Mucosa of gallbladder (tissue), 1 donor: Measurements from ENCODE around the gene THSD4. TPM values are rescaled to one million over a fixed set of nuclear protein-coding genes. Genes with fewer than 3 reads are reported as not detected.
A peak's percentile ranks its signal among the peaks of the same experiment; 100 is the strongest.

Experiments used
- DNase-seq: peaks from one replicate; pipeline ENCODE4 v3.0.0-alpha.2; 2020; ENCODE audit warnings: low spot score
- total RNA-seq: library from RNA; stranded (reverse); gene quantifications from one replicate; pipeline ENCODE4 v1.2.1, GENCODE V29; 2021
- donor health status: DM: no; HTN: no; CAD: no.

Gene THSD4
- total RNA-seq, 1 donor from 2014 or later = 71.2 TPM

DNA sequence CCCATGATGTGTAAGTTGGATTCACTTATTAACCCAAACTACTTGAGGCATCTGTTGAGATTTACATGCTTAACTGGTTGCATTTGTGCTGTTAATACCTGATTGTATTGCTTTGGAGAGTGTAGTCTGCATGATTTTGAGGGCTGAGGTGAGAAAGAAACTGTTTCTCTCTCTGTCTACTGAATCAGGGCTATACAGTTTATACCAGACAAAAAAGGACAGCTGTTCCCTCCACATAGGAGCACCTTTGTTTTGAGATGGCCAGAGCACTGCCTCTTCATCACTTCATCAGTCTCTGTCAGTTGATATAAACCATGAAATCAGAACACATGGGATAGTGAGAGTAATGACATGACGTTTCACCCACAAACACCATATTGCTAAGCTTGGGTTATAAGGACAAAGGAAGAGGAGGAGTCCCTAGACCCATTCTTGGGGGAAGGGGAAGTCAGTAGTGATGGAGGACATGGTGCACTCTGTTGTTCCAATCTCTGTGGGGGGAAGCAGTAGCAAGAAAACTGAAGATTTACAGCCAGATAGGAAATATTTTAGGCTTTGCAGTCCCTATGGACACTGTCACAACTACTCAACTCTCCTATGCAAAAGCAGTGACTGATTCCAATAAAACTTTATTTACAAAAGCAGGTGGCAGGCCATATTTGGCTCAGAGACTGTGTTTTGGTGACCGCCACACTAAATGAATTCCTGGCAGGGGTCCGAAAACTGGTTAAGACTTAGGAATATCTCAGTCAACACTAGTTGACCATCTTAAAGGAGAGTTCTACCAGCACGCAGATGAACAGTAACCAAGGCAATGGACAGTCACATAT is 571.2 kb downstream of the THSD4 start:
- DNase-seq = no peak

DNA sequence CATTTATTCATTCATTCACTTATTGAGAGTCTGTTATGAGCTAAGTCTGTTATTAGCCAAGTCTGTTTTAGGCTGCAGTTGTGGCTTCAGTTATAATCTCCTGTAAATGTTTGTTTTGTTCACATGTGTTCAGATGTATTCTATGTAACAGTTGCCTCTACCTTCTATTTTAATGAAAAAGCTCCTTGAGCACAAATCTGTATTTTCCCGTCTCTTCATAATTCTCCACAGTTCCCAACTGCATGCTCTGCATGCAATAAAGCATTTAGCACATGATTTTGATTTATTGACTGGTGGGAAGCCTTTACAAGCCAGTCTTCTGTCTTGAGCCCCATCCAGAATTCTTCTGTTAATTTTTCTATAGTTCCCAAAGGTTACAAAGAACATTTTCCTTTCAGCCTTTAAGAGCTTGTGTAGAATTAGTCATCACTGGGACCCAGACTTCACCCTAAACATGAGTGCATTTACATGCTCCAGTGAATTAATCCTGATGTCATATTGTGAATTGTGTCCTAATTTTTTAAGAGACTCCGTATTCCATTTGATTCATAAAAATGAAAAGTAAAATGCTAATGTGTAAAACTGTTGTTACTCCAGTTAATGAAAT is 572.7 kb downstream of the THSD4 start:
- no peak for DNase-seq

GRCh38 chr15:71688509-71689094 is 573.3 kb downstream of the THSD4 start:
- no peak for DNase-seq

GRCh38 chr15:71691081-71691457 is 575.8 kb downstream of the THSD4 start:
- DNase-seq = no peak

GRCh38 chr15:71691458-71692417 is 576.5 kb downstream of the THSD4 start:
- peak; percentile 32 for DNase-seq

GRCh38 chr15:71697236-71697635 is 582.0 kb downstream of the THSD4 start:
- peak; percentile 6 for DNase-seq

GRCh38 chr15:71698030-71698429 is 582.8 kb downstream of the THSD4 start:
- no peak for DNase-seq

DNA sequence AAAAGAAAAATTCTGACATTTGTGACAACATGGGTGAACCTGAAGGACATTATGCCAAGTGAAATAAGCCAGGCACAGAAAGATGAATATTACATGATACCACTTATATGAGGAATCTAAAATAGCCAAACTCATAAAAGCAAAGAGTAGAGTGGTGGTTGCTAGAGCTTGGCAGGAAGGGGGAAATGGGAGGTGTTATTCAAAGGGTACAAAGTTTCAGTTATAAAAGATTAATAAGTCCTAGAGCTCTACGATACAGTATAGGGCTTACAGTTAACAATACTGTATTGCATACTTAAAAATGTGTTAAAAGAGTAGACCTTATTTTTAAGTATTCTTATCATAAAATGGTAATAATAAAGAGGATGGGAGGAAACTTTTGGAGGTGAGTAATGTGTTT is 583.5 kb downstream of the THSD4 start:
- DNase-seq = no peak

DNA sequence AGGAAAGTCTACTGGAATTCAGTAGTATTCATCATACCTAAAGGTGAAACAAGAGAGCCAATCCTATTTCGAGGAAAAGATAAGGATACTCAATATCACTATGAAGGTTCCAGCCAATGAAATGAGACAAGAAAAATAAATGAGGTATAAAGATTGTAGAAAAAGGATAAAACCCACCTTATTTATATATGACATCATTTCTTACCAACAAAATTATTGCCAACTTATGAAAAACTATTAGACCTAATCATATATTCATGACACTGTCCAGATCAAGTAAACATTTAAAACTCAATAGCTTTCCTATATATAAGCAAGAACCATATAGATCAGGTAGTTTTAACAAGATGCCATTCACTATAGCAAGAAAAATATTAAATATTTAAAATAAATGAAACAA is 584.7 kb downstream of the THSD4 start:
- no peak for DNase-seq

DNA sequence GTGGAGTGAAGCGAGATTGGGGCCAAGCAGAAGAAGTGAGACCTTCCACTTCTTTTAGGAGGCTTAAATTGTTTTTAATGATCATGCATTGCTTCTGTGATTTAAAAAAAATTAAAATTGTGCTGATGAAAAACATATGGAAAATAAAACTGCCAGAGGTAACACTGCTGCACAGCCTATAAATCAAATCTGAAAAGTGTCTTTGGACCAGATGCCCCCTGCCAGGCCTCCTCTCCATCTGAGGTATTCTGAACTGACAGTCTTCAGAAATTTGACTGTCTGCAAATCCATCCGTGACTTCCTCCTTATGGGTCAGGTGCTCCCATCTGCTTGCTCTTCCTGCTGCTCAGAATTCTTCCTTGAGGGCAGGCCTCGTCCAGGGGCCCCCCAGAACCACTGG is 586.5 kb downstream of the THSD4 start:
- no peak for DNase-seq

DNA sequence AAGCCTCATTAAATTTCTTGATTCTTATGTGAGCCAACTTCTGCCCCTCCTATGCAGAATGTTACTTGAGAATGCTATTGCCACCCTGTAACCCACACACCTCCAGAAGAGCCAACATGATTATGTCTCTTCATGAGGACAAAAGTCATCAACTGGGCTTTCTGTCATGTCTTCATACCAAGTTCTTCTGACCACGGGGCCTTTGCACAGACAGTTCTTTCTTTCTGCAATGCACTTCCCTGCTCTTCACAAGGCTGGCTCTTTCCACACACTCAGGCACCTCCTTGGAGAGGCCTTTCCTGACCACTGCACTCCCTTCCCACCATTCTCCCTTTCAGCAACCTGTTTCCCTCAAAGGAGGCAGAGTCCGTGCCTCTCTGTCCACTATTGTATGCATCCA is 587.2 kb downstream of the THSD4 start:
- DNase-seq = no peak

GRCh38 chr15:71705151-71705550 is 589.9 kb downstream of the THSD4 start:
- no peak for DNase-seq

- DNase-seq = peak; percentile 8
These were observed 591.4 kb downstream of the THSD4 start for GRCh38 chr15:71706461-71707229.

DNA sequence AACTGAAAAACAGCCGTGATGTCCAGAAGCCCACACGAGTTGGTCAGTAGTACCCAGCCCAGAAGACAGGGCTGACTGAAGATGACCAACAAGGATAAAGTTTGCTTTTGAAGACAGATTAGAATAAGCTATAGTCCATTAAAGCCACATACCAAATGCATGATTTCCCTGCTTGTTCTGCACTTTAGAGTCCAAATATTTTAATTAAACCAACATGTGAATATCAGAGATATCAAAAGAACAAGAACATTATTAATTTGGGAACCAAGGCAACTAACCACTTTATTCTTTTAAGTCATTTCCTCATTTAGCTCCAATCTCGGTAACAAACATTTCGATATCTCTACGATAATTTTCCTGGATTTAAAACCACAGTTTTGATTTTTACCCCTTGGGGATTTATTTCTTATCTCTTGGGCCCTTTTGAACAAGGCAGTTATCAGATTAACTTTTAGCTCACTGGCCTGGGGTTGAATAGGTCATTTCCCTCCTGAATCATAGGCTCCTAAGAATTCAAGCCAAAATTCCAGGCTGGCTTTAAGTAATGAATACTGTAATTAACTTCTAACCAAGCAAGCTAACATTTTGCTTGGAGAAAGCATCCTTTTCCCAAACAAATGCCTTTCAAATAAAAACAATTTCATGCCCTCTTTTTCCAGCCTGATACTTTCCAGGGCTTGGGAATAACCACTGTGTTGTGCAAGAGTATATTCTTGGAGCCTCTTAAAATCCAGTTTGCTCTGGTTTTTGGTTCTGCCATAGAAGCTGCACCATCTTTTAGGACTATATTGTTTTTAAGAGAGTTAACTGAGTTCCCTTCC is 592.2 kb downstream of the THSD4 start:
- no peak for DNase-seq

- DNase-seq = no peak
These were observed 592.8 kb downstream of the THSD4 start for GRCh38 chr15:71708051-71708429.

- DNase-seq = no peak
These were observed 593.5 kb downstream of the THSD4 start for GRCh38 chr15:71708741-71709140.

- DNase-seq = no peak
These were observed 594.6 kb downstream of the THSD4 start for GRCh38 chr15:71709808-71710418.

DNA sequence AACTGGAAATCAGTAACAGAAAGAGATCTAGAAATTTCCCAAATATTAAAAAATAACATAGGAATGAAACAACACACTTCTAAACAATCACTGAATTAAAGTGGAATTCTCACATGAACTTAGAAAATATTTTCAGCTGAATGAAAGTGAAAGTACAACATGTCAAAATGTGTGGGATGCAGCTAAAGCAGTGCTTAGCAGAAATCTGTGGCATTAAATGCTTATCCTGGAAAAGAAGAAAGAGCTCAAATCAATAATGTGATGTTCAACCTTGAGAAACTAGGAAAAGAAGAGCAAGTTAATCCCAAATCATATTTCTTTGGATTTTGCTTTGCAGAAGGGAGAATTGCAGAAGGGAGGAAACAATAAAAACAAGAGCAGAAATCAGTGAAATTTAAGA is 596.9 kb downstream of the THSD4 start:
- no peak for DNase-seq

- no peak for DNase-seq
These were observed 598.0 kb downstream of the THSD4 start for GRCh38 chr15:71713191-71713809.
